Measurements from ENCODE around the gene SBF1.

SBF1 gene

DNA sequence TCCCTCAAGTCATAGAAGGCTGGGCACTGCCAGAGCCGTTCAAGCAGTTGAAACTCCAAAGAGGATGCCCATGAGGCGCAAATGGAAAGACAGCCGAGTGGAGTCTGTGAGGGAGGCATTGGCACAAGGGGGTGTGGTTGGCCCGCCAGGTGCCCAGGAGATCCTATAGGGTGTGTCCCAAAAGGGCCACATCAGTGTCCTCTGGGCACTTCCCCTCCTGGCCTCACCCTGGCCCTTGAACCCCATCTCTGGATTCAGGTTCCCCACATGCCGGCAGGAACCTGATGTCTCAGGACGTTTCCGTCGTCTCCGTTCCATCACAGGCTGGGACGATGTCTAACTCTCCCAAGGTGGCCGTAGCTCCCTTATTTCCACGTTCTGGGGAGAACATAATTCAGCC, 54.3 kb downstream of the SBF1 start:
- TF ChIP-seq, protein P1, sequence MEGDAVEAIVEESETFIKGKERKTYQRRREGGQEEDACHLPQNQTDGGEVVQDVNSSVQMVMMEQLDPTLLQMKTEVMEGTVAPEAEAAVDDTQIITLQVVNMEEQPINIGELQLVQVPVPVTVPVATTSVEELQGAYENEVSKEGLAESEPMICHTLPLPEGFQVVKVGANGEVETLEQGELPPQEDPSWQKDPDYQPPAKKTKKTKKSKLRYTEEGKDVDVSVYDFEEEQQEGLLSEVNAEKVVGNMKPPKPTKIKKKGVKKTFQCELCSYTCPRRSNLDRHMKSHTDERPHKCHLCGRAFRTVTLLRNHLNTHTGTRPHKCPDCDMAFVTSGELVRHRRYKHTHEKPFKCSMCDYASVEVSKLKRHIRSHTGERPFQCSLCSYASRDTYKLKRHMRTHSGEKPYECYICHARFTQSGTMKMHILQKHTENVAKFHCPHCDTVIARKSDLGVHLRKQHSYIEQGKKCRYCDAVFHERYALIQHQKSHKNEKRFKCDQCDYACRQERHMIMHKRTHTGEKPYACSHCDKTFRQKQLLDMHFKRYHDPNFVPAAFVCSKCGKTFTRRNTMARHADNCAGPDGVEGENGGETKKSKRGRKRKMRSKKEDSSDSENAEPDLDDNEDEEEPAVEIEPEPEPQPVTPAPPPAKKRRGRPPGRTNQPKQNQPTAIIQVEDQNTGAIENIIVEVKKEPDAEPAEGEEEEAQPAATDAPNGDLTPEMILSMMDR (IDR thresholded peaks at IDR 0.05; ENCODE audit: unreplicated experiment in 3 of 3), result no peak
- no peaks in the 10 kb centered on the region for H3K4me1 Mint-ChIP-seq

DNA sequence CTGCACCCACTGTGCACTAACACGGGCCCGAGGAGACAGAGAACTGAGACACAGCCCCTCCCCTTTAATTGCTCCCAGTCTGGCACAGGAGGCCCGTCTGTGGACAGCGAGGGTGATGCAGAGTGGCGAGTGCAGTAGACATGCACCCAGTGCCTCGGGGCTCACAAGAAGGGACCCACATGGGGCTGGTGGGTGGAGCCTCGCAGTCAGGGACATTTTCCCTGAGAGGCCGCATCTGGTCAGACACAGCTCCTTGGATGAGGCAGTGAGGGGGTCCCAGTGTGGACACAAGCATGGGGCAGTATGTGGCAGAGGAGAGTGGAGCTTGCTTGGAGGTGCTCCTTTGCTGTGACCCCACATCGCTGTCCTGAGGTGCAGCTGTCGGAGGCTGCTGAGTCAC, 54.8 kb downstream of the SBF1 start:
- TF ChIP-seq, protein P1 (IDR thresholded peaks at IDR 0.05; ENCODE audit: unreplicated experiment in 3 of 3), result no peak
- Mint-ChIP-seq H3K27me3 (ENCODE audit: low read depth) (no peaks in the 10 kb centered on the region), H3K4me3 (no peak overlapping the region), H3K36me3 (ENCODE audit: low read depth) (peaks cover 56% of the 10 kb centered on the region), H3K27ac (no peak overlapping the region), H3K4me1 (no peaks in the 10 kb centered on the region), H3K9me3 (no peaks in the 10 kb centered on the region)

More for the DNA sequence above, 54.3 kb downstream of the SBF1 start:
- Mint-ChIP-seq H3K36me3 (ENCODE audit: low read depth) (peaks cover 59% of the 10 kb centered on the region), H3K27me3 (ENCODE audit: low read depth) (no peaks in the 10 kb centered on the region), H3K4me3 (no peak overlapping the region), H3K9me3 (no peaks in the 10 kb centered on the region), H3K27ac (no peak overlapping the region)

DNA sequence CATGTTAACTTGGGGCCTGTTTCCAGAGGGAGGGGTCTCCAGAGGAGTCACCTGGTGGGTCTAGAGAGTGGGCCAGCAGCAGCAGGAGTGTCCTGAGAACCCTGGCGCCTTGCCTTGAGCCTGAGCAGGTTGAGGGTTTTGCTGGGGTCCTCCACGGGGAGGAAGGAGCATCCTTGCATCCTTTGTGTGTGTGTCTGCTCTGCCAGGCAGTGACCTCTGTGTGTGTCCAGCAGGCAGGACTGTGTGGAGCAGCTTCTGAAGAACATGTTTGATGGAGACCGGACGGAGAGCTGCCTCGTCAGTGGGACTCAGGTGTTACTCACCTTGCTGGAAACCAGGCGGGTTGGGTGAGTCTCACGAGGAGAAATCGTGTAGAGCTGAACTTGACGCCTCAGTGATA, 55.7 kb downstream of the SBF1 start:
- TF ChIP-seq, protein P1 (IDR thresholded peaks at IDR 0.05; ENCODE audit: unreplicated experiment in 3 of 3), result no peak
- H3K9me3 Mint-ChIP-seq, result no peaks in the 10 kb centered on the region
- no peaks in the 10 kb centered on the region for H3K4me1 Mint-ChIP-seq
- peaks cover 52% of the 10 kb centered on the region for H3K36me3 Mint-ChIP-seq (ENCODE audit: low read depth)
- H3K27ac Mint-ChIP-seq, result no peak overlapping the region
- H3K27me3 Mint-ChIP-seq (ENCODE audit: low read depth), result no peaks in the 10 kb centered on the region
- no peak overlapping the region for H3K4me3 Mint-ChIP-seq

DNA sequence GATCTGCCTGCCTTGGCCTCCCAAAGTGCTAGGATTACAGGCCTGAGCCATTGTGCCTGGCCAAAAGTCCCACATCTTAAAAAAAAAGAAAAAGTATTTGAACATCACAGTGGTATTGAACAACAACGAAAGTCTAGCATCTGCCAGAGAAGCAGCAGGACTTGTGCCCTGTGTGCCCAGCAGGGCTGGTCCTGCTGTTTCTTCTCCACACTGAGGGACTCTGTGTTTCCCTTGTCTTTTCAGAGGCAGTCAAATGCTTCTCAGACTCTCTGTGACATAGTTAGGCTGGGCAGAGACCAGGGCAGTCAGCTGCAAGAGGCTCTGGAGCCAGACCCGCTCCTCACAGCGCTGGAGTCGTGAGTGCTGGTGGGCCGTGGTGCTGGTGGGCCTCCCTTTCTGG, 56.2 kb downstream of the SBF1 start:
- no peaks in the 10 kb centered on the region for H3K9me3 Mint-ChIP-seq
- no peak overlapping the region for H3K4me3 Mint-ChIP-seq
- peaks cover 52% of the 10 kb centered on the region for H3K36me3 Mint-ChIP-seq (ENCODE audit: low read depth)
- no peaks in the 10 kb centered on the region for H3K4me1 Mint-ChIP-seq
- H3K27me3 Mint-ChIP-seq (ENCODE audit: low read depth), result no peaks in the 10 kb centered on the region
- no peak overlapping the region for H3K27ac Mint-ChIP-seq
- TF ChIP-seq, protein P1 (IDR thresholded peaks at IDR 0.05; ENCODE audit: unreplicated experiment in 3 of 3), result no peak

DNA sequence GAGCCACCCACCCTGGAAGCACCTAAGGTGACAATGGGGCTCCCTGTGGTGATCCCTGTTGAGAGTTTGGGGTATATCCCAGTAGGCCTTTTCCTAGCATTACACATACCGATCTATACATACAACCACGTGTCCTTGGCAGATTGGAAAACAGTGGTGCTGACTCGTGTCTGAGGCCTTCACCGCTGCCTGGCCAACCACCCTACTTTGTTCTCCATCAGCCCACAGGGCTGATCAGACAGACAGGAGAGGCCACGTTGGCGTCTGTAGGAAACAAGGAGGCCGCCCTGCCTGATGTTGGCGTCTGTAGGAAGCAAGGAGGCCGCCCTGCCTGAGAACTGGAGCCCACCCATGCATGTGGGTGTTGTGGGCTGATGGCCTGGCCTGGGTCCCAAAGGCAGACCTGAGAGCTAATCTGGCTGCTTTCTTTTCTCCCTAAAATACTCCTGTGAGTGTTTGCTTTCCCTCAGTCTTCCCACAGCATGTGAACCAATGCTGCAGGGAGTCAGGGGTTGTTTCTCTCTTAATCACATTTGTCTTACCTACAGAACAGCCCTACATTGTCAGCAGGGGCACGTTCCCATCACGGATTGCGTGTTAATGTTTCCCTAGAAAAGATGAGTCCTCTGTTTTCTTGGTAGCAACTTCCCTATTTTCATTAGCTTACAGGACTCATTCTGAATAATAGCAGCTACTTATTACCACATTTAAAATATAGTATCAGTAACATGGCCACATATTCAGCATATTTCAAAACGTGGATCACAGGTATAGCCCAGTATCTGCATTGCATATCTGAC, 57.2 kb downstream of the SBF1 start:
- no peaks in the 10 kb centered on the region for H3K9me3 Mint-ChIP-seq
- no peak overlapping the region for H3K4me3 Mint-ChIP-seq
- peak overlapping the region in 1 of 3 experiments; percentile 72 for H3K27ac Mint-ChIP-seq
- H3K27me3 Mint-ChIP-seq (ENCODE audit: low read depth), result no peaks in the 10 kb centered on the region
- no peaks in the 10 kb centered on the region for H3K4me1 Mint-ChIP-seq
- TF ChIP-seq, protein P1 (IDR thresholded peaks at IDR 0.05; ENCODE audit: unreplicated experiment in 3 of 3), result no peak
- H3K36me3 Mint-ChIP-seq (ENCODE audit: low read depth), result peaks cover 53% of the 10 kb centered on the region

DNA sequence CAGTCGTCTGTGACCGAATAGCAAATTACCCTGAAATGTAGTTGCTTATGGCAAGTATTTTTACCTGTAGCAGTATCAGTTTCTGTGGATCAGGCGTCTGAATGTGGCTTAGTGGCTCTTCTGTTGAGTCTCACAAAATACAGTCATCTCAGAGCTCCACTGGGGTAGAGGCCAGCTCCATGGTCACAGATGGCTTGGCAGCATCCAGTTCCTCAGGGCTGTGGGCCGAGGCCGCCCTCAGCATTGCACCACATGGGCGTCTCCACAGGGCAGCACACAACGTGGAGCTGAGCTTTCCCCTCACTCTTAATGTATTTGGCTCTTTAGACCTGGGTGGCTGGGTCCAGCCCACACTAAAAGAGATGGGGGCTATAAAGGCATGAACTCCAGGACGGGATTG, 57.8 kb downstream of the SBF1 start:
- no peaks in the 10 kb centered on the region for H3K27me3 Mint-ChIP-seq (ENCODE audit: low read depth)
- peaks cover 50% of the 10 kb centered on the region for H3K36me3 Mint-ChIP-seq (ENCODE audit: low read depth)
- TF ChIP-seq, protein P1 (IDR thresholded peaks at IDR 0.05; ENCODE audit: unreplicated experiment in 3 of 3), result no peak
- no peaks in the 10 kb centered on the region for H3K9me3 Mint-ChIP-seq
- no peak overlapping the region for H3K27ac Mint-ChIP-seq
- no peak overlapping the region for H3K4me3 Mint-ChIP-seq
- no peaks in the 10 kb centered on the region for H3K4me1 Mint-ChIP-seq

Data from nephron (organoid).